Measurements from ENCODE around the gene TPP1. TPM values are rescaled to one million over a fixed set of nuclear protein-coding genes. Genes with fewer than 3 reads are reported as not detected.
A peak's percentile ranks its signal among the peaks of the same experiment; 100 is the strongest.

Gene TPP1
- total and polyA plus RNA-seq, 9 of the 15 experiments (the other 6 are each of a cell fraction or from before 2014, with no cell fraction given), result 7.5 to 75.8 (median 15.7) TPM

DNA sequence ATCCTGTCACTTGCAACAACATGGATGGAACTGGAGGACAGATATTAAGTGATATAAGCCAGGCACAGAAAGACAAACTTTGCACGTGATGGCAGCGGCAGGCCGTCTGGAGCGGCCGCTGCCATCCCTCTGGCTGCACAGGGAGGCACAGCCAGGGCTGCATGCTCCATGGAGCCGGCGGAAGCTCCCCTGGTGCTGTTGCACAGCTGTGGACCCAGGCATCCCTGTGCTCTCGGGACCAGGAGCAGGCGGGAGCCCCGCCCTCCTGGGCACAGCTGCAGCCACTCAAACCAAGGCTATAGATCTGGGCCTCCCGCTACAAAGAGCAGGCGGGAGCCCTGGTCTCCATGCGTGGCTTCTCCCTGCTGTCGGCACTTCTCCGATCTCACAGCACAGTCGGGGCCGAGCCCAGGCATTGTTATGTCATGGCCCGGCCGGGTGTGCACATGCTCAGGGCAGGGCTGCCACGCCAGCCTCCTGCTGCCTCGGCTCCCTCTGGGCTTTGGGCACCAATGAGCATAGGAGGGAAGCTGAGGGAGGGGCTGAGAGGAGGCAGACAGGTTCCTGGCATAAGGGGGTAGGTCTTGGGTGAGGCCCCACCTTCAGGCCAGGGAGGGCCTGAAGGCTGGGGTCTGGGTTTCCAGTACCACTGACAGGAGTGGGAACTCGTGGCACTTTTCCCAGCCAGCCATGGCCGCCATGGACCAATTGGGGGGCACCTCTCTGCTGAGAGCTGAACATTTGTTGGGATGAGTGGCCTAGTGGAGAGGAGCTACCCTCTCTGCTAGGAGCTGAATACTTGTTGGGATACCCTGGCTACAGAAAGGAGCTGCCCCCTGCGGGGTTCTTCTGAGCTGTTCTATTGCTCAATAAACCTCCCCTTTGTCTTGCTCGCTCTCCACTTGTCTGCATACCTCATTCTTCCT is 32.5 kb downstream of the TPP1 start:
- Histone ChIP-seq H3K9me1 (ENCODE audit: control insufficient read depth, insufficient read depth, low read length) (no peaks in the 10 kb centered on the region), H3K79me2 (ENCODE audit: control insufficient read depth, insufficient read depth, low read length) (no peaks in the 10 kb centered on the region), H3K4me3 (no peak overlapping the region), H2AFZ (ENCODE audit: low read depth, low read length) (no peak overlapping the region), H3K27ac (ENCODE audit: extremely low read depth, low read depth, low read length) (no peak overlapping the region), H4K20me1 (replicated peaks; ENCODE audit: control insufficient read depth, insufficient read depth, low read length) (no peaks in the 10 kb centered on the region), H3K4me1 (replicated peaks in 1 of 2; ENCODE audit: control insufficient read depth in 2 of 2, insufficient read depth in 2 of 2, low read length in 2 of 2) (peaks cover 0 to 5% of the 10 kb centered on the region in 2 experiments; a peak in 2 of 5 replicates), H3K4me2 (ENCODE audit: insufficient read depth, low read length) (no peak overlapping the region), H3K9me3 (replicated peaks; ENCODE audit: control insufficient read depth, insufficient read depth, low read depth, low read length) (peaks cover 12% of the 10 kb centered on the region), H3K9ac (ENCODE audit: insufficient read depth in 1 of 2, low read depth in 2 of 2, low read length in 2 of 2) (no peak overlapping the region), H3K36me3 (ENCODE audit: control insufficient read depth, insufficient read depth, low read length) (peaks cover 3% of the 10 kb centered on the region; the same call in 1 of the 3 replicates), H3K27me3 (ENCODE audit: control insufficient read depth in 2 of 2, insufficient read depth in 2 of 2, low read length in 2 of 2) (no peaks in the 10 kb centered on the region)
- in situ Hi-C loops (cut with MboI) (no loop called here), intact Hi-C loops (cut with micrococcal nuclease) (no loop called here)
- no TSS peak for BruUV-seq (replicated peaks)
- TF ChIP-seq, protein P1, sequence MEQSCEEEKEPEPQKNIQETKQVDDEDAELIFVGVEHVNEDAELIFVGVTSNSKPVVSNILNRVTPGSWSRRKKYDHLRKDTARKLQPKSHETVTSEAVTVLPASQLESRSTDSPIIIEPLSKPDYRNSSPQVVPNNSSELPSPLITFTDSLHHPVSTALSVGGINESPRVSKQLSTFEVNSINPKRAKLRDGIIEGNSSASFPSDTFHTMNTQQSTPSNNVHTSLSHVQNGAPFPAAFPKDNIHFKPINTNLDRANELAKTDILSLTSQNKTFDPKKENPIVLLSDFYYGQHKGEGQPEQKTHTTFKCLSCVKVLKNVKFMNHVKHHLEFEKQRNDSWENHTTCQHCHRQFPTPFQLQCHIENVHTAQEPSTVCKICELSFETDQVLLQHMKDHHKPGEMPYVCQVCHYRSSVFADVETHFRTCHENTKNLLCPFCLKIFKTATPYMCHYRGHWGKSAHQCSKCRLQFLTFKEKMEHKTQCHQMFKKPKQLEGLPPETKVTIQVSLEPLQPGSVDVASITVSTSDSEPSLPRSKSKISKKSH (CRISPR knock-in tag; IDR thresholded peaks at IDR 0.05), result no peak
- peak; percentile 48 for TF ChIP-seq POLR2G (IDR thresholded peaks at IDR 0.05; ENCODE audit: low read depth, low read length)
- no peak for TF ChIP-seq NFRKB (IDR thresholded peaks at IDR 0.05; ENCODE audit: low read depth)
- TF ChIP-seq SMARCA4 (IDR thresholded peaks at IDR 0.05), result no peak
- FAIRE-seq (no peak), DNase-seq (ENCODE audit: extremely low read depth in 1 of 4, low spot score in 3 of 4) (no peak), ATAC-seq (no peak)
- POLR2A ChIA-PET, result interaction anchor here (0.7 to 1.8 kb wide), 5 partner anchors 12 to 471 kb away, joined by 3 to 8 read pairs (median 3); partner anchors contain the start of gene TAF10
- 80% methylated on average over 22 of the region's 25 CpGs for WGBS (ENCODE audit: insufficient coverage, low coverage, missing lambda C conversion rate)
- CTCF ChIA-PET (ENCODE audit: low intra/inter-chr PET ratio), result no interaction called here

Measured in K562 (cell line).